OCI-LY3 (cell line): ENCODE measurements around the gene TRIM26.

Experiments used
- H2AFZ ChIP-seq: fragments of 200-600, 300-600 bp; shearing (Covaris generic); 2 replicates; pipeline ENCODE4 v1.6.0; 2014; ENCODE audit warnings: antibody characterized with exemption, low read depth, low read length
- H3K27ac ChIP-seq: fragments of 200-600, 300-600 bp; sonication (generic); 2 replicates; pipeline ENCODE4 v1.5.1; 2014; ENCODE audit warnings: mild to moderate bottlenecking, low read length, moderate library complexity, mixed read lengths
- H3K27me3 ChIP-seq: fragments of 200-600, 300-600 bp; sonication (generic); 2 replicates; pipeline ENCODE4 v1.6.1; 2014; ENCODE audit warnings: low read depth, low read length, mixed read lengths
- H3K36me3 ChIP-seq: fragments of 200-600, 300-600 bp; sonication (generic); replicated peaks from 2 replicates; pipeline ENCODE3; 2014; ENCODE audit warnings: low read depth, low read length, mixed read lengths
- H3K4me1 ChIP-seq: fragments of 300-600, 200-600 bp; sonication (generic); 2 replicates; pipeline ENCODE4 v1.6.1; 2014; ENCODE audit warnings: low read length, mixed read lengths
- H3K4me2 ChIP-seq: fragments of 200-600, 300-600 bp; sonication (generic); 2 replicates; pipeline ENCODE4 v1.6.1; 2014; ENCODE audit warnings: low read length, mixed read lengths
- H3K4me3 ChIP-seq: fragments of 300-600, 200-600 bp; sonication (generic); 2 replicates; pipeline ENCODE4 v1.5.1; 2014; ENCODE audit warnings: antibody characterized with exemption, mild to moderate bottlenecking, low read length, moderate library complexity
- H3K79me2 ChIP-seq: fragments of 300-600, 200-600 bp; shearing (Covaris generic); 2 replicates; pipeline ENCODE4 v1.6.1; 2014; ENCODE audit warnings: mild to moderate bottlenecking, low read length, mixed read lengths
- H3K9ac ChIP-seq: fragments of 300-600, 200-600 bp; shearing (Covaris generic); 2 replicates; pipeline ENCODE4 v1.6.0; 2014; ENCODE audit warnings: mild to moderate bottlenecking, low read length, moderate library complexity
- H3K9me3 ChIP-seq: fragments of 200-600, 300-600 bp; shearing (Covaris generic); 2 replicates; pipeline ENCODE4 v1.6.1; 2014; ENCODE audit warnings: low read length, mixed read lengths; ENCODE audit not compliant: insufficient read depth
- H4K20me1 ChIP-seq: fragments of 200-600, 300-600 bp; sonication (generic); 2 replicates; pipeline ENCODE4 v1.6.1; 2016; ENCODE audit warnings: low read length, mixed read lengths; ENCODE audit not compliant: insufficient read depth
- EZH2phosphoT487 ChIP-seq: fragments of 200-600 bp; shearing (Covaris generic); IDR thresholded peaks from 2 replicates; pipeline ENCODE4 v1.6.1; 2018; ENCODE audit warnings: antibody characterized with exemption, mixed run types, low read depth
- TF ChIP-seq, protein P1 (sequence below): fragments of 200-600, 300-600 bp; sonication (generic); IDR thresholded peaks from 2 replicates; pipeline ENCODE4 v1.5.1; 2014; ENCODE audit warnings: antibody characterized with exemption, low read length, low read depth

TRIM26 gene

GRCh38 chr6:30154709-30155519 lies 58.3 kb downstream of the TRIM26 start:
- Histone ChIP-seq H3K9me3 (no peaks in the 10 kb centered on the region), H3K4me2 (no peak overlapping the region), H2AFZ (no peak overlapping the region), H3K27ac (no peak overlapping the region), H3K36me3 (no peaks in the 10 kb centered on the region), H3K27me3 (no peaks in the 10 kb centered on the region), H3K4me3 (no peak overlapping the region), H3K9ac (no peak overlapping the region), H3K79me2 (no peaks in the 10 kb centered on the region), H4K20me1 (no peaks in the 10 kb centered on the region), H3K4me1 (peaks cover 32% of the 10 kb centered on the region)
- TF ChIP-seq, protein P1, sequence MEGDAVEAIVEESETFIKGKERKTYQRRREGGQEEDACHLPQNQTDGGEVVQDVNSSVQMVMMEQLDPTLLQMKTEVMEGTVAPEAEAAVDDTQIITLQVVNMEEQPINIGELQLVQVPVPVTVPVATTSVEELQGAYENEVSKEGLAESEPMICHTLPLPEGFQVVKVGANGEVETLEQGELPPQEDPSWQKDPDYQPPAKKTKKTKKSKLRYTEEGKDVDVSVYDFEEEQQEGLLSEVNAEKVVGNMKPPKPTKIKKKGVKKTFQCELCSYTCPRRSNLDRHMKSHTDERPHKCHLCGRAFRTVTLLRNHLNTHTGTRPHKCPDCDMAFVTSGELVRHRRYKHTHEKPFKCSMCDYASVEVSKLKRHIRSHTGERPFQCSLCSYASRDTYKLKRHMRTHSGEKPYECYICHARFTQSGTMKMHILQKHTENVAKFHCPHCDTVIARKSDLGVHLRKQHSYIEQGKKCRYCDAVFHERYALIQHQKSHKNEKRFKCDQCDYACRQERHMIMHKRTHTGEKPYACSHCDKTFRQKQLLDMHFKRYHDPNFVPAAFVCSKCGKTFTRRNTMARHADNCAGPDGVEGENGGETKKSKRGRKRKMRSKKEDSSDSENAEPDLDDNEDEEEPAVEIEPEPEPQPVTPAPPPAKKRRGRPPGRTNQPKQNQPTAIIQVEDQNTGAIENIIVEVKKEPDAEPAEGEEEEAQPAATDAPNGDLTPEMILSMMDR, result no peak
- no peak for TF ChIP-seq EZH2phosphoT487

GRCh38 chr6:30154061-30154460 lies 59.1 kb downstream of the TRIM26 start:
- H3K27me3 ChIP-seq, result no peaks in the 10 kb centered on the region
- no peak overlapping the region for H3K4me2 ChIP-seq
- no peak overlapping the region for H3K27ac ChIP-seq
- no peak overlapping the region for H2AFZ ChIP-seq
- TF ChIP-seq, protein P1, result no peak
- TF ChIP-seq EZH2phosphoT487, result no peak
- no peaks in the 10 kb centered on the region for H3K36me3 ChIP-seq
- no peaks in the 10 kb centered on the region for H3K9me3 ChIP-seq
- H3K4me3 ChIP-seq, result no peak overlapping the region
- H3K4me1 ChIP-seq, result peaks cover 38% of the 10 kb centered on the region
- no peaks in the 10 kb centered on the region for H3K79me2 ChIP-seq
- H3K9ac ChIP-seq, result no peak overlapping the region
- H4K20me1 ChIP-seq, result no peaks in the 10 kb centered on the region

GRCh38 chr6:30152910-30153610 lies 60.1 kb downstream of the TRIM26 start:
- H3K4me2 ChIP-seq, result no peak overlapping the region

More at GRCh38 chr6:30152910-30153610, 60.1 kb downstream of the TRIM26 start:
- Histone ChIP-seq H3K79me2 (no peaks in the 10 kb centered on the region), H3K9me3 (no peaks in the 10 kb centered on the region), H3K4me3 (no peak overlapping the region), H3K9ac (no peak overlapping the region), H3K36me3 (no peaks in the 10 kb centered on the region), H3K27ac (no peak overlapping the region), H3K27me3 (no peaks in the 10 kb centered on the region), H3K4me1 (peaks cover 30% of the 10 kb centered on the region), H4K20me1 (no peaks in the 10 kb centered on the region), H2AFZ (no peak overlapping the region)
- no peak for TF ChIP-seq EZH2phosphoT487
- TF ChIP-seq, protein P1, result no peak
